ENCODE measurements around the gene CAMK4. TPM values are rescaled to one million over a fixed set of nuclear protein-coding genes. Genes with fewer than 3 reads are reported as not detected.
"Not testable (repeated sequence)": the region's sequence is repeated elsewhere in the genome, so short reads cannot be mapped to it uniquely, and the experiment has no call there.

Gene CAMK4
- total RNA-seq, 1 donor from 2014 or later: 3.8 TPM

DNA sequence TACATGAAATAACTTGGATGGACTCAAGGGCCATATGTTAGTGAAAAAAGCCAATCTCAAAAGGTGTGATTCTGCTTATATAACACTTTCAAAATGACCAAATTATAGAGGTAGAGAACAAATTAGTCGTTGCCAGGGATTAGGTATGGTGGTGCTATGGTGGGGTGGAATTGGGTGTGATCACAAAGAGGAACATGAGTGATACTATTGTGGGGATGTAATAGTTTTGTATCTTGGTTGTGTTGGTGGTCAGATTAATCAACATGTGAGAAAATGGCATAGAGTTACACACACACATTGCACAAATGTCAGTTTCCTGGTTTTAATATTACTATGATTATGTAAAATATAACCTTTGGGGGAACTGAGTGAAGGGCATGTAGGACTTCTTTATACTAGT lies 31.9 kb downstream of the CAMK4 start:
- Mint-ChIP-seq H3K27ac (ENCODE audit: unreplicated experiment) (no peak overlapping the region), H3K4me3 (ENCODE audit: unreplicated experiment) (no peak overlapping the region), H3K27me3 (ENCODE audit: low read depth, unreplicated experiment) (no peaks in the 10 kb centered on the region), H3K9me3 (ENCODE audit: unreplicated experiment) (peaks cover 5% of the 10 kb centered on the region), H3K4me1 (ENCODE audit: low read depth, unreplicated experiment) (peaks cover 3% of the 10 kb centered on the region), H3K36me3 (ENCODE audit: low read depth, unreplicated experiment) (no peaks in the 10 kb centered on the region)
- Histone ChIP-seq H3K9me3 (ENCODE audit: insufficient read depth, low read depth, low read length) (no peaks in the 10 kb centered on the region), H3K4me1 (ENCODE audit: insufficient read depth, low read length) (no peaks in the 10 kb centered on the region), H2AFZ (ENCODE audit: low read depth, low read length) (no peak overlapping the region), H3K27ac (ENCODE audit: low read depth, low read length) (no peak overlapping the region), H3K4me3 (ENCODE audit: insufficient read depth, low read depth, low read length) (no peak overlapping the region), H3K9ac (ENCODE audit: low read length) (no peak overlapping the region), H3K36me3 (ENCODE audit: insufficient read depth, low read length) (no peaks in the 10 kb centered on the region), H3K4me2 (ENCODE audit: low read length) (no peak overlapping the region), H3K27me3 (ENCODE audit: insufficient read depth, low read length) (no peaks in the 10 kb centered on the region), H3K79me2 (ENCODE audit: insufficient read depth, low read length) (no peaks in the 10 kb centered on the region), H4K20me1 (ENCODE audit: insufficient read depth, low read length) (no peaks in the 10 kb centered on the region)
- DNase-seq (ENCODE audit: low read depth) (no peak), FAIRE-seq (no peak)
- TF ChIP-seq, protein P1, sequence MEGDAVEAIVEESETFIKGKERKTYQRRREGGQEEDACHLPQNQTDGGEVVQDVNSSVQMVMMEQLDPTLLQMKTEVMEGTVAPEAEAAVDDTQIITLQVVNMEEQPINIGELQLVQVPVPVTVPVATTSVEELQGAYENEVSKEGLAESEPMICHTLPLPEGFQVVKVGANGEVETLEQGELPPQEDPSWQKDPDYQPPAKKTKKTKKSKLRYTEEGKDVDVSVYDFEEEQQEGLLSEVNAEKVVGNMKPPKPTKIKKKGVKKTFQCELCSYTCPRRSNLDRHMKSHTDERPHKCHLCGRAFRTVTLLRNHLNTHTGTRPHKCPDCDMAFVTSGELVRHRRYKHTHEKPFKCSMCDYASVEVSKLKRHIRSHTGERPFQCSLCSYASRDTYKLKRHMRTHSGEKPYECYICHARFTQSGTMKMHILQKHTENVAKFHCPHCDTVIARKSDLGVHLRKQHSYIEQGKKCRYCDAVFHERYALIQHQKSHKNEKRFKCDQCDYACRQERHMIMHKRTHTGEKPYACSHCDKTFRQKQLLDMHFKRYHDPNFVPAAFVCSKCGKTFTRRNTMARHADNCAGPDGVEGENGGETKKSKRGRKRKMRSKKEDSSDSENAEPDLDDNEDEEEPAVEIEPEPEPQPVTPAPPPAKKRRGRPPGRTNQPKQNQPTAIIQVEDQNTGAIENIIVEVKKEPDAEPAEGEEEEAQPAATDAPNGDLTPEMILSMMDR (IDR thresholded peaks at IDR 0.05; ENCODE audit: insufficient read depth, low read depth, low read length): no peak
- TF ChIP-seq EZH2 (IDR thresholded peaks at IDR 0.05; ENCODE audit: insufficient read depth, low read length): no peak

DNA sequence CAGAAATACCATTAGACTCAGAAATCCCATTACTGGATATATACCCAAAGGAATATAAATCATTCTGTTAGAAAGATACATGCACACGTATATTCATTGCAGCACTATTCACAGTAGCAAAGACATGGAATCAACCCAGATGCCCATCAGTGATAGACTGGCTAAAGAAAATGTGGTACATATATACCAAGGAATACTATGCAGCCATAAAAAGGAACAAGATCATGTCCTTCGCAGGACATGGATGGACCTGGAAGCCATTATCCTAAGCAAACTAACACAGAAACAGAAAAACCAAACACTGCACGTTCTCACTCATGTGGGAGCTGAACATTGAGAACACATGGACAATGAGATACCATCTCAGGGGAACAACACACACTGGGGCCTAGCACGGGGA lies 33.4 kb downstream of the CAMK4 start:
- FAIRE-seq; H3K27me3 ChIP-seq (ENCODE audit: insufficient read depth, low read length); H3K36me3 ChIP-seq (ENCODE audit: insufficient read depth, low read length); H3K4me2 ChIP-seq (ENCODE audit: low read length); H3K79me2 ChIP-seq (ENCODE audit: insufficient read depth, low read length); H3K4me1 Mint-ChIP-seq (ENCODE audit: low read depth, unreplicated experiment); H3K4me3 ChIP-seq (ENCODE audit: insufficient read depth, low read depth, low read length); H3K27me3 Mint-ChIP-seq (ENCODE audit: low read depth, unreplicated experiment); H4K20me1 ChIP-seq (ENCODE audit: insufficient read depth, low read length); H3K4me1 ChIP-seq (ENCODE audit: insufficient read depth, low read length); DNase-seq (ENCODE audit: low read depth); H3K9ac ChIP-seq (ENCODE audit: low read length); H3K27ac ChIP-seq (ENCODE audit: low read depth, low read length); H3K27ac Mint-ChIP-seq (ENCODE audit: unreplicated experiment); H2AFZ ChIP-seq (ENCODE audit: low read depth, low read length); H3K9me3 ChIP-seq (ENCODE audit: insufficient read depth, low read depth, low read length); H3K9me3 Mint-ChIP-seq (ENCODE audit: unreplicated experiment); H3K36me3 Mint-ChIP-seq (ENCODE audit: low read depth, unreplicated experiment); H3K4me3 Mint-ChIP-seq (ENCODE audit: unreplicated experiment): not testable (repeated sequence)

DNA sequence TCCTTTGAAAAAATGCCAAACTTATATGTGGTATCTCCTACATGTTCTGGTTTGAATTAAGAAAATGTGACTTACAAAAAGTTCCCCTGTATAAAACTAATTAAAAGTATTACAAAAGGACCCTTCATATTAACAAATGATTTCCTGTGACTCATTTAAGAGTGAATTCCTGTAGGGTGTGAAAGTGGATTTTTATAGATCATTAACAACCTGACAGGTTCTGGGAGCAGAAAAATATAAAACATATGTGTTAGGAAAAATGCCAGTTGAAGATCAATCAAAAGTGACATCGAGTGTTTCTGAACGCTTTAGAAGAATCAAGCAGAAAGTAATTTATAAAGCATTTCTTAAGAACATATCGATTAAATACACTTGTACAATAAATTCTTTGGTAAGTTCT lies 35.5 kb downstream of the CAMK4 start:
- FAIRE-seq (no peak), DNase-seq (ENCODE audit: low read depth) (peak; percentile 50)
- Mint-ChIP-seq H3K9me3 (ENCODE audit: unreplicated experiment) (peaks cover 5% of the 10 kb centered on the region), H3K36me3 (ENCODE audit: low read depth, unreplicated experiment) (no peaks in the 10 kb centered on the region), H3K27me3 (ENCODE audit: low read depth, unreplicated experiment) (no peaks in the 10 kb centered on the region), H3K4me3 (ENCODE audit: unreplicated experiment) (no peak overlapping the region), H3K27ac (ENCODE audit: unreplicated experiment) (no peak overlapping the region), H3K4me1 (ENCODE audit: low read depth, unreplicated experiment) (peaks cover 1% of the 10 kb centered on the region)
- Histone ChIP-seq H3K9me3 (ENCODE audit: insufficient read depth, low read depth, low read length) (no peaks in the 10 kb centered on the region), H3K27me3 (ENCODE audit: insufficient read depth, low read length) (no peaks in the 10 kb centered on the region), H3K27ac (ENCODE audit: low read depth, low read length) (no peak overlapping the region), H3K4me3 (ENCODE audit: insufficient read depth, low read depth, low read length) (no peak overlapping the region), H3K4me2 (ENCODE audit: low read length) (no peak overlapping the region), H3K9ac (ENCODE audit: low read length) (no peak overlapping the region), H3K36me3 (ENCODE audit: insufficient read depth, low read length) (no peaks in the 10 kb centered on the region), H2AFZ (ENCODE audit: low read depth, low read length) (no peak overlapping the region), H4K20me1 (ENCODE audit: insufficient read depth, low read length) (no peaks in the 10 kb centered on the region), H3K79me2 (ENCODE audit: insufficient read depth, low read length) (no peaks in the 10 kb centered on the region), H3K4me1 (ENCODE audit: insufficient read depth, low read length) (no peaks in the 10 kb centered on the region)
- TF ChIP-seq, protein P1 (IDR thresholded peaks at IDR 0.05; ENCODE audit: insufficient read depth, low read depth, low read length): no peak
- TF ChIP-seq EZH2 (IDR thresholded peaks at IDR 0.05; ENCODE audit: insufficient read depth, low read length): no peak
